Brain microvascular endothelial cell (primary cell): ENCODE measurements around the gene BRSK2.

Experiments used
- DNase-seq: peaks from one replicate; pipeline ENCODE4 v3.0.0-alpha.2; 2020
- H3K27ac ChIP-seq: fragments of 250-450 bp; sonication (Bioruptor Pico); 2 replicates; pipeline ENCODE4 v1.5.1; 2020; ENCODE audit warnings: mild to moderate bottlenecking, moderate library complexity
- H3K27me3 ChIP-seq: fragments of 250-450 bp; sonication (Bioruptor Pico); replicated peaks from 2 replicates; pipeline ENCODE4 v1.5.1; 2020; ENCODE audit warnings: mild to moderate bottlenecking
- H3K36me3 ChIP-seq: fragments of 250-450 bp; sonication (Bioruptor Pico); replicated peaks from 2 replicates; pipeline ENCODE4 v1.5.1; 2020; ENCODE audit warnings: mild to moderate bottlenecking
- H3K4me3 ChIP-seq: 2 replicates; pipeline ENCODE4 v1.5.1; 2011; ENCODE audit warnings: low read depth, mild to moderate bottlenecking, control low read depth, low read length, moderate library complexity
- CTCF ChIP-seq: IDR thresholded peaks from 2 replicates; pipeline ENCODE4 v1.5.1; 2011; ENCODE audit warnings: low read depth, mild to moderate bottlenecking, moderate library complexity, low read length, control low read depth, inconsistent platforms; ENCODE audit errors: missing control alignments
- in situ Hi-C: cut with HindIII; loops from 2 replicates; pipeline ENCODE4 v1.10.0; 2017; ENCODE audit warnings: low sequenced_read_pairs, low pct_ligation_motif_present

Gene BRSK2

GRCh38 chr11:1502954-1503707 is 113.4 kb downstream of the BRSK2 start:
- in situ Hi-C loops = no loop called here
- no peak overlapping the region for H3K4me3 ChIP-seq
- no peaks in the 10 kb centered on the region for H3K27me3 ChIP-seq
- H3K36me3 ChIP-seq = no peaks in the 10 kb centered on the region
- no peak for TF ChIP-seq CTCF
- DNase-seq = no peak
- no peak overlapping the region for H3K27ac ChIP-seq

GRCh38 chr11:1503708-1504104 is 114.0 kb downstream of the BRSK2 start:
- Histone ChIP-seq H3K36me3 (no peaks in the 10 kb centered on the region), H3K27me3 (no peaks in the 10 kb centered on the region), H3K27ac (no peak overlapping the region), H3K4me3 (no peak overlapping the region)
- no peak for DNase-seq
- no peak for TF ChIP-seq CTCF
- in situ Hi-C loops = no loop called here

GRCh38 chr11:1504138-1504537 is 114.4 kb downstream of the BRSK2 start:
- Histone ChIP-seq H3K27me3 (no peaks in the 10 kb centered on the region), H3K4me3 (no peak overlapping the region), H3K36me3 (no peaks in the 10 kb centered on the region), H3K27ac (no peak overlapping the region)
- TF ChIP-seq CTCF = no peak
- no peak for DNase-seq
- in situ Hi-C loops = no loop called here

GRCh38 chr11:1504581-1505290 is 115.0 kb downstream of the BRSK2 start:
- TF ChIP-seq CTCF = no peak
- no peak overlapping the region for H3K27ac ChIP-seq
- no peak for DNase-seq
- H3K36me3 ChIP-seq = no peaks in the 10 kb centered on the region
- H3K27me3 ChIP-seq = no peaks in the 10 kb centered on the region
- no peak overlapping the region for H3K4me3 ChIP-seq
- in situ Hi-C loops = no loop called here

- in situ Hi-C loops = no loop called here
- Histone ChIP-seq H3K27ac (no peak overlapping the region), H3K27me3 (no peaks in the 10 kb centered on the region), H3K36me3 (no peaks in the 10 kb centered on the region), H3K4me3 (no peak overlapping the region)
- peak; percentile 13 for TF ChIP-seq CTCF
- no peak for DNase-seq
Observed at GRCh38 chr11:1505480-1505879, 115.7 kb downstream of the BRSK2 start.
